PC-3 (cell line): Measurements from ENCODE around the gene MPPED1.

Experiments used
- EZH2 ChIP-seq: fragments of 300-600 bp; sonication (generic); IDR thresholded peaks from one replicate; pipeline ENCODE4 v1.6.1; 2017; ENCODE audit warnings: antibody characterized with exemption, mild to moderate bottlenecking, low read length; ENCODE audit not compliant: unreplicated experiment
- EZH2phosphoT487 ChIP-seq: fragments of 300-600 bp; sonication (generic); IDR thresholded peaks from 2 replicates; pipeline ENCODE4 v1.6.1; 2018; ENCODE audit warnings: mild to moderate bottlenecking, antibody characterized with exemption, low read length, borderline replicate concordance
- TF ChIP-seq, protein P1 (sequence below): fragments of 300-600 bp; sonication (generic); conservative IDR thresholded peaks from 2 replicates; pipeline ENCODE4 v1.5.1; 2017; ENCODE audit warnings: antibody characterized with exemption, low read depth, mild to moderate bottlenecking, low read length

DNA sequence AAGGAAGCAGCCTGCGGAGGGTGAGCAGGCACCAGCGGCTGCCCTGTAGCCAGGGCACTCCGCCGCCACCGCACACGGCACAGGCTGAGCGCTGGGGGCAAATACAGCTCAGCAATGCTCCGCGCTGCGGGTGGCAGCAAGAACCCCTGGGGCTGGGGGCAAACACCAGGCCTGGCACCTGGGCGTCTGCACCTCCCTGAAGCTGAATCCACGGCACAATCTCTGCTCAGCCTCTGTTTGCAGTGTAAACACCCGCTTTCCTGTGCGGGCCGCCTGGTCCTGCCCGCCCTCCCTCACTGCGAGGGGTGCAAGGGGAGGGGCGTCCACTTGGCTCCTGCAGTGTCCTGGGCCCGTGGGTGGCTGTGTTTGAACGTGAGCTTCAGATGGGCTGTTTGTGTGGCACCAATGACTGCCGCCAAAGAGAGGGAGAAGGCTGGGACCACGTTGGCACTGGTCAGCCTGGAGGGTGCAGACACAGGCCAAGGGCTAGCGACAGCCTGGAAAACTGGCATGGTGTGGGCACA is 14.8 kb upstream of the MPPED1 start:
- TF ChIP-seq, protein P1, sequence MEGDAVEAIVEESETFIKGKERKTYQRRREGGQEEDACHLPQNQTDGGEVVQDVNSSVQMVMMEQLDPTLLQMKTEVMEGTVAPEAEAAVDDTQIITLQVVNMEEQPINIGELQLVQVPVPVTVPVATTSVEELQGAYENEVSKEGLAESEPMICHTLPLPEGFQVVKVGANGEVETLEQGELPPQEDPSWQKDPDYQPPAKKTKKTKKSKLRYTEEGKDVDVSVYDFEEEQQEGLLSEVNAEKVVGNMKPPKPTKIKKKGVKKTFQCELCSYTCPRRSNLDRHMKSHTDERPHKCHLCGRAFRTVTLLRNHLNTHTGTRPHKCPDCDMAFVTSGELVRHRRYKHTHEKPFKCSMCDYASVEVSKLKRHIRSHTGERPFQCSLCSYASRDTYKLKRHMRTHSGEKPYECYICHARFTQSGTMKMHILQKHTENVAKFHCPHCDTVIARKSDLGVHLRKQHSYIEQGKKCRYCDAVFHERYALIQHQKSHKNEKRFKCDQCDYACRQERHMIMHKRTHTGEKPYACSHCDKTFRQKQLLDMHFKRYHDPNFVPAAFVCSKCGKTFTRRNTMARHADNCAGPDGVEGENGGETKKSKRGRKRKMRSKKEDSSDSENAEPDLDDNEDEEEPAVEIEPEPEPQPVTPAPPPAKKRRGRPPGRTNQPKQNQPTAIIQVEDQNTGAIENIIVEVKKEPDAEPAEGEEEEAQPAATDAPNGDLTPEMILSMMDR = no peak
- TF ChIP-seq EZH2 = no peak
- TF ChIP-seq EZH2phosphoT487 = no peak
